Medulla oblongata (tissue), 1 donor: ENCODE measurements around the gene USP9X.
"Not testable (repeated sequence)": the region's sequence is repeated elsewhere in the genome, so short reads cannot be mapped to it uniquely, and the experiment has no call there.

Experiments
- DNase-seq: peaks from one replicate; pipeline ENCODE4 v3.0.0-alpha.2; 2015; ENCODE audit errors: extremely low spot score

Gene USP9X

GRCh38 chrX:41085512-41085877, 250 bp downstream of the USP9X start:
- DNase-seq = peak; percentile 12

- DNase-seq = peak; percentile 46
These were observed 807 bp downstream of the USP9X start for GRCh38 chrX:41085878-41086626.

GRCh38 chrX:41086627-41086932, 1.3 kb downstream of the USP9X start:
- DNase-seq = no peak

GRCh38 chrX:41087201-41087600, 2.0 kb downstream of the USP9X start:
- DNase-seq = peak; percentile 6

GRCh38 chrX:41090568-41091238, 5.5 kb downstream of the USP9X start:
- no peak for DNase-seq

GRCh38 chrX:41092776-41093175, 7.5 kb downstream of the USP9X start:
- no peak for DNase-seq

GRCh38 chrX:41095174-41095573, 9.9 kb downstream of the USP9X start:
- DNase-seq = no peak

GRCh38 chrX:41095908-41096307, 10.7 kb downstream of the USP9X start:
- DNase-seq = no peak

GRCh38 chrX:41096339-41096955, 11.2 kb downstream of the USP9X start:
- no peak for DNase-seq

- no peak for DNase-seq
These were observed 12.1 kb downstream of the USP9X start for GRCh38 chrX:41097326-41097725.

GRCh38 chrX:41100200-41100599, 15.0 kb downstream of the USP9X start:
- no peak for DNase-seq

- no peak for DNase-seq
These were observed 15.6 kb downstream of the USP9X start for GRCh38 chrX:41100819-41101218.

GRCh38 chrX:41105005-41105404, 19.8 kb downstream of the USP9X start:
- no peak for DNase-seq

GRCh38 chrX:41106257-41106656, 21.0 kb downstream of the USP9X start:
- DNase-seq = not testable (repeated sequence)

- DNase-seq = no peak
These were observed 22.8 kb downstream of the USP9X start for GRCh38 chrX:41108007-41108406.

- DNase-seq = no peak
These were observed 23.4 kb downstream of the USP9X start for GRCh38 chrX:41108463-41109205.

- no peak for DNase-seq
These were observed 25.8 kb downstream of the USP9X start for GRCh38 chrX:41110801-41111625.

GRCh38 chrX:41115104-41115425, 29.8 kb downstream of the USP9X start:
- DNase-seq = peak; percentile 34

- no peak for DNase-seq
These were observed 31.7 kb downstream of the USP9X start for GRCh38 chrX:41116948-41117347.

GRCh38 chrX:41118156-41118555, 32.9 kb downstream of the USP9X start:
- no peak for DNase-seq

GRCh38 chrX:41119803-41120202, 34.6 kb downstream of the USP9X start:
- DNase-seq = no peak

GRCh38 chrX:41121766-41122165, 36.5 kb downstream of the USP9X start:
- no peak for DNase-seq
